Fibroblast of villous mesenchyme (primary cell): ENCODE measurements around the gene CCL19. TPM values are rescaled to one million over a fixed set of nuclear protein-coding genes. Genes with fewer than 3 reads are reported as not detected.

Source experiments
- DNase-seq: peaks from one replicate; pipeline ENCODE4 v3.0.0-alpha.2; 2010; ENCODE audit warnings: low read depth
- H3K4me3 ChIP-seq: 2 replicates; pipeline ENCODE4 v1.5.1; 2011; ENCODE audit warnings: low read depth, mild to moderate bottlenecking, low read length
- total RNA-seq: library from RNA; depleted of rRNA; stranded (reverse); fragments of >200 nt; gene quantifications from 2 replicates; pipeline ENCODE4 v1.2.3, GENCODE V29; 2012
- TF ChIP-seq, protein P1 (sequence below): IDR thresholded peaks from 2 replicates; pipeline ENCODE4 v1.5.1; 2012; ENCODE audit warnings: low read depth, mild to moderate bottlenecking, low read length; ENCODE audit not compliant: insufficient read depth

CCL19 gene
- total RNA-seq, 1 donor = not detected

DNA sequence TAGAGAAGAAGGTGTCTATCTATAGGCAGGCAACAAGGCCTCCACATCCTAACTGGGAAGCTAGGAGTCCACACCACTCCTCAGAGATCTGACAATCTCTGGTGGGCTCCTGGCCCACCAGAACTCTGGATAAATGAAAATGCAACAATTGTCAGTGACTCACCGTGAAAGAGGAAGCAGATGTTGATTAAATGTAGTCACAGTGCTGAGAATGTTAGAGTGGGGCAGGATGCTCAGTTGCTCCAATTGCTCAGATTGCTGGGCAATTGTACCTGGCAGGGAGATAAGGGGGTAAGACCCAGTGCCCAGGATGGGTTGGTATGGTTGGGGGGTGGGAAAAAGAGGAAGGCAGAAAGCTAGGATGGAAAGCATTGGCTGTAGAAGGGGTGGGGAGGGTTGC lies 4.3 kb downstream of the CCL19 start:
- TF ChIP-seq, protein P1, sequence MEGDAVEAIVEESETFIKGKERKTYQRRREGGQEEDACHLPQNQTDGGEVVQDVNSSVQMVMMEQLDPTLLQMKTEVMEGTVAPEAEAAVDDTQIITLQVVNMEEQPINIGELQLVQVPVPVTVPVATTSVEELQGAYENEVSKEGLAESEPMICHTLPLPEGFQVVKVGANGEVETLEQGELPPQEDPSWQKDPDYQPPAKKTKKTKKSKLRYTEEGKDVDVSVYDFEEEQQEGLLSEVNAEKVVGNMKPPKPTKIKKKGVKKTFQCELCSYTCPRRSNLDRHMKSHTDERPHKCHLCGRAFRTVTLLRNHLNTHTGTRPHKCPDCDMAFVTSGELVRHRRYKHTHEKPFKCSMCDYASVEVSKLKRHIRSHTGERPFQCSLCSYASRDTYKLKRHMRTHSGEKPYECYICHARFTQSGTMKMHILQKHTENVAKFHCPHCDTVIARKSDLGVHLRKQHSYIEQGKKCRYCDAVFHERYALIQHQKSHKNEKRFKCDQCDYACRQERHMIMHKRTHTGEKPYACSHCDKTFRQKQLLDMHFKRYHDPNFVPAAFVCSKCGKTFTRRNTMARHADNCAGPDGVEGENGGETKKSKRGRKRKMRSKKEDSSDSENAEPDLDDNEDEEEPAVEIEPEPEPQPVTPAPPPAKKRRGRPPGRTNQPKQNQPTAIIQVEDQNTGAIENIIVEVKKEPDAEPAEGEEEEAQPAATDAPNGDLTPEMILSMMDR = no peak
- DNase-seq = no peak
- H3K4me3 ChIP-seq = no peak overlapping the region

DNA sequence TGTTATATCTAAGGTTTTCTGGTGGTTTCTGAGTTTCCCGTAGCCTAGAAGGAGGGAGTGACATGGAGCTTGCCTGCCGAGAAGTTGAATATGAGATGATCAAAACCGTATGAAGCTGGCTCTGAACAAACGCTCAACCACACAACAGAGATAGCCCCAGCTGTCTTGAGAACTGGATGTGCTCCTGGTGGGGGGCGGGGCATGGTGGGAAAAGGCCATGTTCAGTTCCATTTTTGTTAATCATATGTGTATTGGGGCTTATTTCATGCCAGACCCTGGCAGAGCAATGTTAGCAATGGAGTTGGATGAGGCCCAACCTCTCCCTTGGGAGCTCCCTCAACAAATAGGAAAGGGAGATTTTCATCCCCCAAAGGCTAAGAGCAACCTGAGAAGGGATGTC lies 4.8 kb downstream of the CCL19 start:
- TF ChIP-seq, protein P1 = no peak
- no peak for DNase-seq
- no peak overlapping the region for H3K4me3 ChIP-seq

DNA sequence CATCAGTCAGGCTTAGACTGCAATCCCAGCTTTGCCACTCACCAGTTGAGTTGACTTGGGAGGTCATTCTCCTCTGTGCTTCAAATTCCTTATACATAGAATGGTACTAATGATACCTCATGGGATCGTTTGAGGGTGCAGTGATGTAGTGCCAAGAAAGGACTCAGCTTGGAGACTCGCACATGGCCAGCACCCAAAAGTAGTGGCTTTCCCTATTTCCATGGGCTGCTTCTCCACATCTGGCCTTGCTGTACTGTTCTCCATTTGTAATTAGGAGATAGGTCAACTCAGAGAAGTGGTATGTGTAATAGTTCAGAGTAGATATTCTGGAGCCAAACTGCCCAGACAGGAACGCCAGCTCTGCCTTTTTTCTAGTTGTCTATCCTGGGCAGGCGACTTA lies 5.5 kb downstream of the CCL19 start:
- TF ChIP-seq, protein P1 = no peak
- no peak overlapping the region for H3K4me3 ChIP-seq
- no peak for DNase-seq

DNA sequence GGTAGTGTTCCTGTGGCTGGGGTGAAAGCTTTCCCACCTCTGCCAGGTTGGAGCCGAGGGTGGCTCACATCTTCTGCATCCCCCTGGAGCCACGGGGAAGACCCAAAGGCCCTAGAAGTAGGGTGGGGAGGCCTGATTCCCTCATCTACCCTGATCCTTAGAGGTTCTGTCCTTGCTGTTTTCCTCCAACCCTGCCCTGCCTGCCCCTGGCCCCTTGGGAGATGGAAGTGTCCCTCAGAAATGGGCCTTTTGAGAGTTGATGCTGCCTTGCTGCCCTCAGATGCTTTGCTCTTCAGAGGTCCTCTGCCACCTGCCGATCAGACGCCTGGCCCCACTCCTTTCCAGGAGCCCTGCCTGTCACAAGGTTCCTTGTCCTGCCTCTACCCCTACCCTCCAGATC lies 6.3 kb downstream of the CCL19 start:
- H3K4me3 ChIP-seq = no peak overlapping the region
- TF ChIP-seq, protein P1 = no peak
- DNase-seq = no peak

DNA sequence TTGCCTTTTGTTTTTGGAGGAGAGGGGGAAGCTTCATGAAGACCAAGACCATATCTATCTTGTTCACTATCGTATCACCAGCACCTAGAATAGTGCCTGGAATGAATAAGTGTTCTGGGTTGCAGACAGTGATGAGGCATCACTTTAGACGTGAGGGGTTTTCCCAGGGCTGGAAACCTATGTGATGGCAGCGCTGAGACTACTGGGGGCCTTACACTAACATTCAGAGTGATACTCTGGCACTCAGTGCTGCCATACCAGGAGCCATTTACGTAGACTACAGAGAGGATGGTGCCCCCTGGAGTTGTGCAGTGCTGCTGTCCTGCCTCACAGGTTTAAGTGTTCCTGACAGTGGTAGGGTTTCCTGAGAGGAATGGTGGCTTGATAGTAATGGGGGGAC lies 6.9 kb downstream of the CCL19 start:
- H3K4me3 ChIP-seq = no peak overlapping the region
- DNase-seq = no peak
- TF ChIP-seq, protein P1 = no peak

DNA sequence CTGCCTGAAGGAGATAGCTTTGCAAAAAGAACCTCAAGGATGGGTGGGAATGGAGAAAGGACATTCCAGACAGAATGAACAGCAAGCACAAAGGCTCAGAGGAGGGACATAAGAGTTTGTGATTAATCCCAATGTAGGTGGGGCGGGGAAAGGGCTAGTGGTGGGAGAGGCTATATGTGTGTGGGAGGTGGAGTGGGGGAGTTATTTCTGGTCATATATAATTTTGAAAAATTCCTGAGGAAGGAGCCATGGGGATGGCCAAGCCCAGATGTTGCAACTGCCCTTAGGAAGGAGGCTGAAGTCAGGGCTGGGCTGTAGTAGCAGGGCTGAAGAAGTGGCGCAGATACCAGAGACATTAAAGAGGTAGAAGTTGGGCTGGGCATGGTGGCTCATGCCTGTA lies 15.2 kb downstream of the CCL19 start:
- no peak for DNase-seq
- no peak overlapping the region for H3K4me3 ChIP-seq
- TF ChIP-seq, protein P1 = no peak

DNA sequence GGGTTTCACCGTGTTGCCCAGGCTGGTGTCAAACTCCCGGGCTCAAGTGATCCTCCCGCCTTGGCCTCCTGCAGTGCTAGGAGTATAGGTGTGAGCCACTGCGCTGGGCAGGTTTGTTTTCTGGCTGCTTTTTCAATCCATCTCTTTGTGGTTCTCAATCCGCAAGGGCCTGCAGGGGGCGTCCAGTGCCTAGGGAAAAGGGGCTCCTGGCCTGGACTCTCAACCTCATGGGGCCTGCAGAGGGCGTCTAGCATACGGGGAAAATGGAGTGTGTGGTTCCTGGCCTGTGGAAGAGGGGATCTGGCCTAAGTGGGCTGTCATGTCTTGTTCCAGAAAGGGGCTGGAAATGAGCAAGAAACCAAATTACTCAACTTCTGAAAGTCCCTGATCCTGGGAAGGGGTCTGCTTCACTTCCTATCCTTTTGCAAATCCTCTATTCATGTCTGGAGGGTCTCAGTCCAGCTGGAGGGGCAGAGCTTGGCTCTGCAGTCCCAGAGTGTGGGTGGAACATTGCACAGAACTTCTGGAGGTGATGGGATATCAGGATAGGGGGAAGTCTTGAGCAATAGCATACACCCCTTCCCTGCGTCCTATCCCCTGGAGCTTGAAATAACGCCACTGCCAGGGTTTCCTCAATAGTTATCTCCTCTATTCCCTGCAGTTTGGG lies 15.9 kb downstream of the CCL19 start:
- TF ChIP-seq, protein P1 = peak; percentile 91
- peak; percentile 73 for DNase-seq
- H3K4me3 ChIP-seq = no peak overlapping the region
